ENCODE data around the gene IYD.
"Not testable (repeated sequence)": the region's sequence is repeated elsewhere in the genome, so short reads cannot be mapped to it uniquely, and the experiment has no call there.

Gene IYD

DNA sequence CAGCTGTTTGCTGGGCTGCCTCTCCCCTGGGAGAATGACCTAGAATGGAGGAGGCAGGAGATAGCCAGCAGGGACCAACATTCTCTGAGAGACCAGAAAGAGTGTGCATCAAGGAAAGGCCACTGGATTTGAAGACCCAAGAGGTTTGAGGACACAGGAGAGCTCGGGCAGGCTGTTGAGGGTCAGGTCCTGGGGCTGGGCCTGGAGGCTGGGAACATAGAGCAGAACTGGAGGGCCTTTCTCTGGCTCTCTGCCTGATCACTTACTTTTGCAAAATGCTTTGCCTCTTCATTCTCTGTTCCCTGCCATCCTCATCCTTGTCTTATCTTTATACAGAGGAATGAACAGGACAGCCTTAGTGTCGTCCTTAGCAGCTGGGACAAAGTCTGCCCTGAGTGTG lies 2.5 kb downstream of the IYD start:
- Histone ChIP-seq H3K9ac (no peak overlapping the region), H3K4me1 (no peaks in the 10 kb centered on the region), H3K27ac (no peak overlapping the region), H3K9me3 (ENCODE audit: control insufficient read depth, low read length) (no peaks in the 10 kb centered on the region), H2AFZ (no peak overlapping the region), H3K36me3 (ENCODE audit: control insufficient read depth, insufficient read depth, low read length) (no peaks in the 10 kb centered on the region), H3K4me3 (ENCODE audit: low read depth, low read length) (no peak overlapping the region), H3K27me3 (ENCODE audit: control insufficient read depth, insufficient read depth, low read length) (no peaks in the 10 kb centered on the region), H3K79me2 (no peaks in the 10 kb centered on the region), H3K4me2 (ENCODE audit: low read length) (no peak overlapping the region)
- TF ChIP-seq, protein P1, sequence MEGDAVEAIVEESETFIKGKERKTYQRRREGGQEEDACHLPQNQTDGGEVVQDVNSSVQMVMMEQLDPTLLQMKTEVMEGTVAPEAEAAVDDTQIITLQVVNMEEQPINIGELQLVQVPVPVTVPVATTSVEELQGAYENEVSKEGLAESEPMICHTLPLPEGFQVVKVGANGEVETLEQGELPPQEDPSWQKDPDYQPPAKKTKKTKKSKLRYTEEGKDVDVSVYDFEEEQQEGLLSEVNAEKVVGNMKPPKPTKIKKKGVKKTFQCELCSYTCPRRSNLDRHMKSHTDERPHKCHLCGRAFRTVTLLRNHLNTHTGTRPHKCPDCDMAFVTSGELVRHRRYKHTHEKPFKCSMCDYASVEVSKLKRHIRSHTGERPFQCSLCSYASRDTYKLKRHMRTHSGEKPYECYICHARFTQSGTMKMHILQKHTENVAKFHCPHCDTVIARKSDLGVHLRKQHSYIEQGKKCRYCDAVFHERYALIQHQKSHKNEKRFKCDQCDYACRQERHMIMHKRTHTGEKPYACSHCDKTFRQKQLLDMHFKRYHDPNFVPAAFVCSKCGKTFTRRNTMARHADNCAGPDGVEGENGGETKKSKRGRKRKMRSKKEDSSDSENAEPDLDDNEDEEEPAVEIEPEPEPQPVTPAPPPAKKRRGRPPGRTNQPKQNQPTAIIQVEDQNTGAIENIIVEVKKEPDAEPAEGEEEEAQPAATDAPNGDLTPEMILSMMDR (IDR thresholded peaks at IDR 0.05): no peak

DNA sequence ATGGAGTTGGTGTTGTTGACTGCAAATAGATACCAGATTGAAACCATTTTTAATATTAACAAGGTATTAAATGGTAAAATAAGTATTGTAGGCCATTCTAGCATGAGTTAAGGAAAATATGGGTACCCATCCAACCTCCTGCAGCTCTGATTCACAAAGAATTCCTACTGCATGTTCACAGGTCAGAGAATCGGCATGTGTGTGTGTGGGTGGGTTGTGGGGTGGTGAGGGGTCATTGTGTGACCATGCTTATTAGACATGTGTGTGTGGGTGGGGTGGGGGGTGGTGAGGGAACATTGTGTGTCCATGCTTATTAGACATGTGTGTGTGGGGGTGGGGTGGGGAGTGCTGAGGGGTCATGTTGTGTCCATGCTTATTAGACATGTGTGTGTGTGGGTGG lies 3.2 kb downstream of the IYD start:
- H2AFZ ChIP-seq: no peak overlapping the region
- H3K36me3 ChIP-seq (ENCODE audit: control insufficient read depth, insufficient read depth, low read length): no peaks in the 10 kb centered on the region
- H3K9me3 ChIP-seq (ENCODE audit: control insufficient read depth, low read length): no peaks in the 10 kb centered on the region
- H3K4me3 ChIP-seq (ENCODE audit: low read depth, low read length): no peak overlapping the region
- no peak overlapping the region for H3K27ac ChIP-seq
- no peak overlapping the region for H3K9ac ChIP-seq
- no peaks in the 10 kb centered on the region for H3K4me1 ChIP-seq
- no peaks in the 10 kb centered on the region for H3K27me3 ChIP-seq (ENCODE audit: control insufficient read depth, insufficient read depth, low read length)
- H3K4me2 ChIP-seq (ENCODE audit: low read length): no peak overlapping the region
- TF ChIP-seq, protein P1 (IDR thresholded peaks at IDR 0.05): no peak
- no peaks in the 10 kb centered on the region for H3K79me2 ChIP-seq

DNA sequence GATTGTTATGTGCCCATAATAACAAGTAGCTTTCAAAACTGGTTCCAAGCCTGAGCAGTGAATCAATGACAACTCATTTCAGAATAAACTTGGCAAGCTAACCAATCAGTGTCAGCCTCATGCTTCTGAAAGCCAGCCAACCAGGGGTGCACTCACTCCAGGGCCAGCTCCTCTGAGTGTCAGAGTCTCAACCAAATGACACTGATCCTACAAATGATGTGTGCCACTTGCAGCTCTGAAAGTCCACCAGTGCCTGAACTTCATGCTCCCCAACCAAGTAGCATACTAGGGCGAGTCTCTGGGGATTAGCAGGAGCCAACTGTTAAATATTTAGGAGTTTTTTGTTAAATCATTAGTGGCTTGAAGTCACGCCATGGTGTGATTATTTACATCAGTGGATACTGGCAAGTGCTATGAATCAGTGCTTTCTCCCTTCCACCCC lies 4.5 kb downstream of the IYD start:
- Histone ChIP-seq H3K79me2 (no peaks in the 10 kb centered on the region), H3K36me3 (ENCODE audit: control insufficient read depth, insufficient read depth, low read length) (no peaks in the 10 kb centered on the region), H3K27ac (no peak overlapping the region), H2AFZ (no peak overlapping the region), H3K4me2 (ENCODE audit: low read length) (no peak overlapping the region), H3K27me3 (ENCODE audit: control insufficient read depth, insufficient read depth, low read length) (no peaks in the 10 kb centered on the region), H3K4me3 (ENCODE audit: low read depth, low read length) (no peak overlapping the region), H3K9me3 (ENCODE audit: control insufficient read depth, low read length) (no peaks in the 10 kb centered on the region), H3K9ac (no peak overlapping the region), H3K4me1 (no peaks in the 10 kb centered on the region)
- TF ChIP-seq, protein P1 (IDR thresholded peaks at IDR 0.05): no peak

DNA sequence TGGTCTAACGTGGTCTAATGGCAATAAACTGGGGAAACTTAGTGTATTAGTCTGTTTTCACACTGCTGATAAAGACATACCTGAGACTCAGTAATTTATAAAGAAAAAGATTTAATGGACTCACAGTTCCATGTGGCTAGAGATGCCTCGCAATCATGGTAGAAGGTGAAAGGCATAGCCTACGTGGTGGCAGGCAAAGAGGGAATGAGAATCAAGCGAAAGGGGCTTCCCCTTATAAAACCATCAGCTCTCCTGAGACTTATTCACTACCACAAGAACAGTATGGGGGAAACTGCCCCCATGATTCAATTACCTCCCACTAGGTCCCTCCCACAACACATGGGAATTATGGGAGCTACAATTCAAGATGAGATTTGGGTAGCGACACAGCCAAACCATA lies 5.5 kb downstream of the IYD start:
- not testable (repeated sequence) for H3K36me3 ChIP-seq (ENCODE audit: control insufficient read depth, insufficient read depth, low read length); H2AFZ ChIP-seq; H3K79me2 ChIP-seq; H3K9me3 ChIP-seq (ENCODE audit: control insufficient read depth, low read length); H3K27ac ChIP-seq; H3K9ac ChIP-seq; H3K27me3 ChIP-seq (ENCODE audit: control insufficient read depth, insufficient read depth, low read length); H3K4me2 ChIP-seq (ENCODE audit: low read length); H3K4me1 ChIP-seq; H3K4me3 ChIP-seq (ENCODE audit: low read depth, low read length)

DNA sequence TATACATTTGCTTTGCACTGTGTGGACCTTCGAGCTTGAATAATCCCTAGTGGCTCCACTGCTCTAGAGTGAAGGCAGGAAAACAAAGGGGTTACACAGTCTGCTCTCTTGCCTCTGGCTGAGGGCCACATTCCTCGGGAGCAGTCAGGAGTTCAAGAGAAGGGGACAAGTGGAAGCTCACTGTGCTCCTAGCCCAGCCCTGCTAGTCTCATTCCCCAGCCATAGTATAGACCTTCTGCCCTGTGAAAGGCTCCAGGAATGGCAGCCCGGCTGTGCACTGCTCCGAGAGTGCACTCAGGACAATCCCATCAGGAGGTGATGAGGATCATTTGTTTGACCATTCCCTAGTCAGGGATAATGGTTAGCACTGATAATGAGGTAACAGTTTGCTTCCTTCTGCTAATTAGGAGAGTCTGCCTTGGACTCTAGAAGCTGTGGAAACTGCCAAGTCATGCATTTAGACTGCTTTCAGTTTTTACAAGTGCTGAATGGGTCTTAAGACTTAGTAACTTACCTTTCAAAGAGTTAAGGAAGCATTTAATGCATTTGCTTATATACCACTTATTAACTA lies 8.5 kb downstream of the IYD start:
- H2AFZ ChIP-seq: no peak overlapping the region
- TF ChIP-seq, protein P1 (IDR thresholded peaks at IDR 0.05): no peak
- no peaks in the 10 kb centered on the region for H3K79me2 ChIP-seq

More for the DNA sequence above, 8.5 kb downstream of the IYD start:
- Histone ChIP-seq H3K4me1 (no peaks in the 10 kb centered on the region), H3K36me3 (ENCODE audit: control insufficient read depth, insufficient read depth, low read length) (no peaks in the 10 kb centered on the region), H3K4me3 (ENCODE audit: low read depth, low read length) (no peak overlapping the region), H3K27ac (no peak overlapping the region), H3K4me2 (ENCODE audit: low read length) (no peak overlapping the region), H3K9ac (no peak overlapping the region), H3K27me3 (ENCODE audit: control insufficient read depth, insufficient read depth, low read length) (no peaks in the 10 kb centered on the region), H3K9me3 (ENCODE audit: control insufficient read depth, low read length) (no peaks in the 10 kb centered on the region)
